ENCODE data around the gene CREB5. TPM values are rescaled to one million over a fixed set of nuclear protein-coding genes. Genes with fewer than 3 reads are reported as not detected.

CREB5 gene
- total and polyA plus RNA-seq, 2 donors (not counting 3 experiments of a cell fraction or from before 2014, with no cell fraction given) = 19.6 to 28.4 TPM

Other genes starting within 250 kb of the CREB5 start
- gene JAZF1, start 231.7 kb upstream of the CREB5 start, total RNA-seq = 14.9 and 16.9 TPM in 2 replicates
- 2.0 and 2.5 TPM in 2 replicates for gene JAZF1, start 231.7 kb upstream of the CREB5 start, polyA plus RNA-seq

Measured in endothelial cell of umbilical vein (primary cell).